ENCODE measurements around the gene SOX5. TPM values are rescaled to one million over a fixed set of nuclear protein-coding genes. Genes with fewer than 3 reads are reported as not detected.

SOX5 gene
- total RNA-seq, 1 experiment from 2014 or later: 0.52 TPM

- CTCF ChIA-PET: no interaction called here
- Histone ChIP-seq H3K27ac (ENCODE audit: low read depth, low read length) (no peak overlapping the region), H3K27me3 (ENCODE audit: insufficient read depth, low read length) (no peaks in the 10 kb centered on the region), H3K4me2 (ENCODE audit: low read length) (no peak overlapping the region), H3K36me3 (ENCODE audit: control insufficient read depth in 1 of 2, insufficient read depth in 2 of 2, low read length in 2 of 2) (no peaks in the 10 kb centered on the region), H3K79me2 (ENCODE audit: insufficient read depth, low read length) (no peaks in the 10 kb centered on the region), H4K20me1 (ENCODE audit: insufficient read depth) (no peaks in the 10 kb centered on the region), H3K4me3 (replicated peaks in 1 of 2; ENCODE audit: low read depth in 1 of 2, low read length in 2 of 2) (no peak overlapping the region), H3K4me1 (ENCODE audit: control insufficient read depth in 1 of 2, insufficient read depth in 2 of 2, low read length in 2 of 2) (no peaks in the 10 kb centered on the region), H3K9me3 (ENCODE audit: control insufficient read depth in 1 of 2, insufficient read depth in 1 of 2, low read depth in 1 of 2, low read length in 2 of 2) (peaks cover 3 to 30% of the 10 kb centered on the region in 2 experiments; a peak in 3 of 4 replicates), H3K9ac (ENCODE audit: low read length) (no peak overlapping the region), H2AFZ (ENCODE audit: low read depth, low read length, poor library complexity, severe bottlenecking) (no peak overlapping the region), H3K9me2 (ENCODE audit: insufficient read depth) (no peaks in the 10 kb centered on the region)
- intact Hi-C loops (cut with micrococcal nuclease): no loop called here
- RAD21 ChIA-PET (ENCODE audit: low non-redundant PET in 1 of 2, low total read pairs in 2 of 2, uncharacterized antibody in 2 of 2, unreplicated experiment in 2 of 2): no interaction called here
- no TSS peak for BruUV-seq (replicated peaks)
- no peak for ATAC-seq
- POLR2A ChIA-PET: no interaction called here
- TF ChIP-seq RAD21 (IDR thresholded peaks at IDR 0.05; ENCODE audit: low read depth) (no peak), POLR2A (IDR thresholded peaks at IDR 0.05; ENCODE audit: borderline replicate concordance, extremely low read depth, insufficient read depth, insufficient read length) (no peak), SP1 (IDR thresholded peaks at IDR 0.05; ENCODE audit: low read depth) (no peak), ZNF274 (IDR thresholded peaks at IDR 0.05; ENCODE audit: low read depth, low read length) (no peak), REST (IDR thresholded peaks at IDR 0.05; ENCODE audit: low read depth) (no peak), CEBPB (IDR thresholded peaks at IDR 0.05; ENCODE audit: low read depth) (no peak), ZBTB33 (IDR thresholded peaks at IDR 0.05; ENCODE audit: extremely low read depth, insufficient replicate concordance, low read length) (no peak)
- TF ChIP-seq, protein P1, sequence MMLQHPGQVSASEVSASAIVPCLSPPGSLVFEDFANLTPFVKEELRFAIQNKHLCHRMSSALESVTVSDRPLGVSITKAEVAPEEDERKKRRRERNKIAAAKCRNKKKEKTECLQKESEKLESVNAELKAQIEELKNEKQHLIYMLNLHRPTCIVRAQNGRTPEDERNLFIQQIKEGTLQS (IDR thresholded peaks at IDR 0.05): no peak
- DNase-seq (ENCODE audit: low read depth, low spot score): no peak
Observed at GRCh38 chr12:23860019-23860418, 89.5 kb downstream of the SOX5 start.
